Stimulated activated CD4-positive, alpha-beta T cell treated with anti-CD3 and anti-CD28 coated beads, Interleukin-15, amount 100 ng/mL, for 1 hour (primary cell): ENCODE data around the gene ANKRD49.

Experiments used
- DNase-seq, 2 donors: peaks; one replicate each; pipeline ENCODE4 v3.0.0-alpha.2; 2020; ENCODE audit warnings: low read depth in 1 of 2, low spot score in 1 of 2

Gene ANKRD49

GRCh38 chr11:94543695-94544645, 50.2 kb downstream of the ANKRD49 start, which contains the start of gene FUT4:
FUT4 (plus strand) TSS chr11:94543921; CDS start chr11:94544134, 213 bp downstream.
- peak; percentile 38 to 56 for DNase-seq

GRCh38 chr11:94544646-94545263, 51.0 kb downstream of the ANKRD49 start:
- DNase-seq: no peak

- DNase-seq: no peak
Observed at GRCh38 chr11:94545264-94546161, 51.7 kb downstream of the ANKRD49 start.

GRCh38 chr11:94546162-94546470, 52.3 kb downstream of the ANKRD49 start:
- no peak for DNase-seq

GRCh38 chr11:94546886-94547285, 53.1 kb downstream of the ANKRD49 start:
- no peak for DNase-seq

GRCh38 chr11:94549146-94549545, 55.4 kb downstream of the ANKRD49 start:
- no peak for DNase-seq
